ENCODE results near the gene SRD5A1.
A peak's percentile ranks its signal among the peaks of the same experiment; 100 is the strongest.

The SRD5A1 gene

DNA sequence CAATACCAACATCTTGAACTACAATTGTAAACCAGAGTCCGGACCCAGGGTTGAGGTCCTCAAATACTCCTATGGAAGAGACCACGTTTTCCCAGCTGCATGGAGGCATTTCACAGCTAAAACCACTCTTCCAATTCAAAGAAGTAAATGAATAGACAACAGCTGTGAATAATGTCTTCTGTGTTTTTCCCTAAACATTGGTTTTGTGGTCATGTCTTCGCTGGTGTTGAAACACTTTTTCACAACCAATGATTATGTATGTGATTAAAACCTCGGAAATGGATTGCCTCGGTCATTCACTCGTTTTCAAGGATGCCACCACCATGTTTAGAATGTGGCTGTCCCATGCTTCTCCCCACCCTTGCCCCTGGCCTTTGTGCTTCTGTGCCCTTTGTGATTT, 70.6 kb downstream of the SRD5A1 start:
- ChIA-PET POLR2A (ENCODE audit: low non-redundant PET) (interaction anchor here (0.5 kb wide), 1 partner anchor 82 kb away, joined by 3 read pairs; no protein-coding TSS in a partner anchor), CTCF (no interaction called here)
- TF ChIP-seq, protein P1, sequence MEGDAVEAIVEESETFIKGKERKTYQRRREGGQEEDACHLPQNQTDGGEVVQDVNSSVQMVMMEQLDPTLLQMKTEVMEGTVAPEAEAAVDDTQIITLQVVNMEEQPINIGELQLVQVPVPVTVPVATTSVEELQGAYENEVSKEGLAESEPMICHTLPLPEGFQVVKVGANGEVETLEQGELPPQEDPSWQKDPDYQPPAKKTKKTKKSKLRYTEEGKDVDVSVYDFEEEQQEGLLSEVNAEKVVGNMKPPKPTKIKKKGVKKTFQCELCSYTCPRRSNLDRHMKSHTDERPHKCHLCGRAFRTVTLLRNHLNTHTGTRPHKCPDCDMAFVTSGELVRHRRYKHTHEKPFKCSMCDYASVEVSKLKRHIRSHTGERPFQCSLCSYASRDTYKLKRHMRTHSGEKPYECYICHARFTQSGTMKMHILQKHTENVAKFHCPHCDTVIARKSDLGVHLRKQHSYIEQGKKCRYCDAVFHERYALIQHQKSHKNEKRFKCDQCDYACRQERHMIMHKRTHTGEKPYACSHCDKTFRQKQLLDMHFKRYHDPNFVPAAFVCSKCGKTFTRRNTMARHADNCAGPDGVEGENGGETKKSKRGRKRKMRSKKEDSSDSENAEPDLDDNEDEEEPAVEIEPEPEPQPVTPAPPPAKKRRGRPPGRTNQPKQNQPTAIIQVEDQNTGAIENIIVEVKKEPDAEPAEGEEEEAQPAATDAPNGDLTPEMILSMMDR (conservative IDR thresholded peaks at IDR 0.05; ENCODE audit: low read depth), result no peak
- no peak for DNase-seq (ENCODE audit: low spot score)
- H3K27ac ChIP-seq, result peak overlapping the region; percentile 95

DNA sequence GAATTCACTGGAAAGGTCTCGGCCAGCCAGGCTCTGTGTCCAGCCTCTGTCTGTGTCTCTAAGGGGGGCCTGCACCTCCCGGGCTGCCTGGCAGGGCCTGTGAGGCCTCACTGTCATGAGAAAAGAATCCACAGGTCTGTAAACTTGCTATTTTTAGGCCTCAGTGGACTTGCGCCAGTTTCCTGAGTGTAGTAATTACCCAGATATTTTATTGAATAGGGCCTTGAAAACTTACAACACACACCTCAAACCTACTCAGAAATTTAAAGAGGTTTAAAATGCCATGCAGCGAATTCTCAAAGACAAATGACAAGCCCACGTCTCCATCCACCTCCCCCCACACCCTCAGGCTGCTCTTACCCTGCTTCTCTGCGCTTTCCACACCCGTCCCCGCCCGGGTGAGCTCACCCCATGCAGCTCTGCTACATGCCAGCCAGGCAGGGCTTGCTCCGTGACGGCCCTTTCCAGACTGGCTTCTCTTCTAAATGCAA, 71.2 kb downstream of the SRD5A1 start:
- TF ChIP-seq, protein P1 (conservative IDR thresholded peaks at IDR 0.05; ENCODE audit: low read depth), result no peak
- POLR2A ChIA-PET (ENCODE audit: low non-redundant PET), result interaction anchor here (0.5 kb wide), 1 partner anchor 83 kb away, joined by 3 read pairs; no protein-coding TSS in a partner anchor
- CTCF ChIA-PET, result no interaction called here
- DNase-seq (ENCODE audit: low spot score), result peak; percentile 81
- peak overlapping the region; percentile 95 for H3K27ac ChIP-seq

DNA sequence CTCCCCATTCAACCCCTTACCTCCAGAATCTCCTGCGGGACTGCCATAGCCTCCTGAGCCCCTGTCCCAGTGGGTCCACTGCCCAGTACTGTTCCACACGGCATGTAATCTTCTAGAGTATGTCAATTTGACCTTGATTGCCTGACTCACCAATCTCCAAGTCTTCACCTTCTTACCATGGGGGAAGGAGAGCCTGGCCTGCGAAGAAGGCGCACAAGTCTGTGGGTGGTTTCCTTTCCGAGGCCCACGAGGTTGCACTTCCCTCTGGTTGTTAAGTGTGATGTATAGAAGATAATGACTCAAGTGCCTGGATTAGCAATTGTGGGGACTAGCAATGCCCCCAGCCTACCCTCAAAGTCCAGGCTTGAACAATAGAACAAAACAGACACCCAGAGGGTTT, 71.8 kb downstream of the SRD5A1 start:
- peak overlapping the region; percentile 95 for H3K27ac ChIP-seq
- ChIA-PET CTCF (interaction anchor here (0.7 kb wide), 1 partner anchor 1122 kb away, joined by 3 read pairs; no protein-coding TSS in a partner anchor), POLR2A (ENCODE audit: low non-redundant PET) (no interaction called here)
- DNase-seq (ENCODE audit: low spot score), result no peak
- TF ChIP-seq, protein P1 (conservative IDR thresholded peaks at IDR 0.05; ENCODE audit: low read depth), result no peak

DNA sequence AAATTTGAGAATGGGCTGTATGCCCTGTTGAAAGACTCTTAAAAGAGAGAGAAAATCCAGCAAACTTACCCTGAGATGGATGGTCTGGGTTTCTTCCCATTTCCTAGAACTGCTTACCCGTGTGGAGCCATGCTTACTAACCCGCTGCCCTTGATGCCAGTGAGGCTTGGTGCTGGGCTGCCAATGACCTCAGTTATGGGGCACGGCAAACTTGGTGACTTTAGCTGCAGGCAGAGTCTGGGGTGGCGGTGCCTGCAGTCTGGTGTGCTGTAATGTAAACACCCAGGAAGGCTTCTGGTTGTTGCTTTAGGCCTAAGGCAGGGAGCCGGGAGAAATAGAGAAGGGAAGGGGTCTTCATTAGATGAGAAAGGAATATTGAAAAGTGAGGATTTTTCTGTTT, 72.7 kb downstream of the SRD5A1 start:
- DNase-seq (ENCODE audit: low spot score), result no peak
- ChIA-PET POLR2A (ENCODE audit: low non-redundant PET) (no interaction called here), CTCF (interaction anchor here (0.6 kb wide), 1 partner anchor 1124 kb away, joined by 4 read pairs; no protein-coding TSS in a partner anchor)
- TF ChIP-seq, protein P1 (conservative IDR thresholded peaks at IDR 0.05; ENCODE audit: low read depth), result no peak
- H3K27ac ChIP-seq, result no peak overlapping the region

DNA sequence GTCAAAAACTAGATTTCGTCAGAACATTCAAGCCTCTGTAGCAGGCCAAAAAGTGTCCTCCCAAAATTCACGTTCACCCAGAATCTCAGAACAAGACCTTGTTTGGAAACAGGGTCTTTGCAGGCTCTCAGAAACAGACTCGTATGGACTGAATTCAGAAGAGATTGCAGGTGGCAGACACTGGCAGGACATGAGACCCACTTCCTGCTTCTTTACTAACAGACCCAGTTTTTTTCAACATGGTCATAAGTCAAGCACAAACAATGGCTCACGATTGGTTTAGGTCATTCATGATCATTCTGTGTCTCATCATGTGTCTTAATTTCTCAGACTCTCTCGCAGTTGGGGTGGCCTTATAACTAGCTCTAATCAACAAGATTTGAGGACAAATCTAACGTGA, 74.6 kb downstream of the SRD5A1 start:
- no peak for DNase-seq (ENCODE audit: low spot score)
- CTCF ChIA-PET, result no interaction called here
- POLR2A ChIA-PET (ENCODE audit: low non-redundant PET), result no interaction called here

DNA sequence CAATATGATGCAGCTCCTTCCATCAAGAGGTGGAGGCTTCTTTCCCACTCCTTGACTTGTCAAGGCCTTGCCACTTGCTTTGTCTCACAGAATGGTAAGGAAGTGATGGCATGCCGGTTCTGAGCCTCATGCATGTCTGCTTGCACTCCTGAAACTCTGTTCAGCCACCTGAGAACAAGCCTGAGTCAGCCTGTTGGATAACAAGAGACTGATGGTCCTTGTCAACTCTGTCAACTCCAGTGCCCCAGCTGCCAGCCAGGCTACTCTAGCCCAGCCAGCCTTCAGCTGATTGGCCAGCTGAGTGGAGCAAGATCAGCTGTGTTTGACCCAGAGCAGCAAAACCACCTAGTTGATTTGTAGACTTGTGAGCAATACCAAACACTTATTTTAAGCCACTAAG, 75.6 kb downstream of the SRD5A1 start:
- ChIA-PET POLR2A (ENCODE audit: low non-redundant PET) (no interaction called here), CTCF (no interaction called here)
- TF ChIP-seq, protein P1 (conservative IDR thresholded peaks at IDR 0.05; ENCODE audit: low read depth), result no peak
- DNase-seq (ENCODE audit: low spot score), result no peak
- H3K27ac ChIP-seq, result no peak overlapping the region

More for the DNA sequence above, 74.6 kb downstream of the SRD5A1 start:
- no peak overlapping the region for H3K27ac ChIP-seq
- TF ChIP-seq, protein P1 (conservative IDR thresholded peaks at IDR 0.05; ENCODE audit: low read depth), result no peak
